AG04449 (cell line): ENCODE data around the gene TMEM135.

Experiments
- CTCF ChIA-PET: fragments of 350-600 bp; formaldehyde crosslinking; extraction: SDS; loops from one replicate; lab custom pipeline; 2021; ENCODE audit warnings: antibody characterized with exemption; lab: Yijun Ruan, JAX
- POLR2A ChIA-PET: fragments of 400-600, 350-600 bp; formaldehyde crosslinking; extraction: SDS; loops from one replicate; lab custom pipeline; 2020; ENCODE audit warnings: antibody characterized with exemption, inconsistent platforms; lab: Yijun Ruan, JAX
- DNase-seq: peaks from one replicate; pipeline ENCODE4 v3.0.0-alpha.2; 2010; ENCODE audit warnings: low read depth, low spot score
- H3K4me3 ChIP-seq: 2 replicates; pipeline ENCODE4 v1.5.1; 2011; ENCODE audit warnings: low read depth, mild to moderate bottlenecking, control low read depth, low read length
- CTCF ChIP-seq: IDR thresholded peaks from one replicate; pipeline ENCODE4 v1.5.1; 2011; ENCODE audit warnings: mild to moderate bottlenecking, moderate library complexity, low read length, control low read depth, inconsistent platforms; ENCODE audit not compliant: insufficient read depth; ENCODE audit errors: missing control alignments

TMEM135 gene

GRCh38 chr11:87005569-87005921 is 32.2 kb upstream of the TMEM135 start:
- no peak for DNase-seq
- ChIA-PET POLR2A (no interaction called here), CTCF (interaction anchor here (0.7 to 1.5 kb wide), 5 partner anchors 8 to 32 kb away, joined by 3 to 8 read pairs (median 3); partner anchors contain the start of gene TMEM135)
- TF ChIP-seq CTCF: no peak
- no peak overlapping the region for H3K4me3 ChIP-seq

GRCh38 chr11:87006035-87006434 is 31.7 kb upstream of the TMEM135 start:
- no peak for DNase-seq
- ChIA-PET CTCF (interaction anchor here (0.7 to 1.5 kb wide), 5 partner anchors 9 to 32 kb away, joined by 3 to 8 read pairs (median 3); partner anchors contain the start of gene TMEM135), POLR2A (no interaction called here)
- no peak overlapping the region for H3K4me3 ChIP-seq
- no peak for TF ChIP-seq CTCF

- no peak for DNase-seq
- ChIA-PET POLR2A (no interaction called here), CTCF (interaction anchor here (1.1 to 1.3 kb wide), 2 partner anchors 10 to 12 kb away, joined by 3 to 4 read pairs; no protein-coding TSS in a partner anchor)
- no peak for TF ChIP-seq CTCF
- H3K4me3 ChIP-seq: no peak overlapping the region
Measured at GRCh38 chr11:87007963-87008362, 29.8 kb upstream of the TMEM135 start.

GRCh38 chr11:87012089-87012488 is 25.6 kb upstream of the TMEM135 start:
- no peak overlapping the region for H3K4me3 ChIP-seq
- TF ChIP-seq CTCF: no peak
- no peak for DNase-seq
- ChIA-PET CTCF (interaction anchor here (1.5 to 1.6 kb wide), 2 partner anchors 17 to 52 kb away, joined by 4 to 5 read pairs; no protein-coding TSS in a partner anchor), POLR2A (no interaction called here)

GRCh38 chr11:87012673-87013072 is 25.1 kb upstream of the TMEM135 start:
- no peak overlapping the region for H3K4me3 ChIP-seq
- CTCF ChIA-PET: interaction anchor here (1.6 kb wide), 1 partner anchor 53 kb away, joined by 5 read pairs; no protein-coding TSS in a partner anchor
- no peak for DNase-seq
- TF ChIP-seq CTCF: no peak
- POLR2A ChIA-PET: interaction anchor here (0.8 kb wide), 1 partner anchor 25 kb away, joined by 4 read pairs; the partner anchor contains the start of gene TMEM135

- CTCF ChIA-PET: interaction anchor here (1.6 kb wide), 1 partner anchor 54 kb away, joined by 5 read pairs; no protein-coding TSS in a partner anchor
- TF ChIP-seq CTCF: no peak
- POLR2A ChIA-PET: no interaction called here
- no peak overlapping the region for H3K4me3 ChIP-seq
- no peak for DNase-seq
Measured at GRCh38 chr11:87013912-87014825, 23.6 kb upstream of the TMEM135 start.
